DND-41 (cell line): ENCODE measurements around the gene TTLL8.

ENCODE experiments used
- CTCF ChIP-seq: IDR thresholded peaks from 2 replicates; pipeline ENCODE4 v1.5.1; 2012; ENCODE audit warnings: borderline replicate concordance, low read length, moderate library complexity, mild to moderate bottlenecking; ENCODE audit not compliant: poor library complexity, severe bottlenecking; ENCODE audit errors: extremely low read depth
- EZH2 ChIP-seq: IDR thresholded peaks from 3 replicates; pipeline ENCODE4 v1.6.1; 2012; ENCODE audit warnings: borderline replicate concordance, low read depth, mild to moderate bottlenecking, moderate library complexity, low read length, inconsistent platforms; ENCODE audit not compliant: severe bottlenecking

DNA sequence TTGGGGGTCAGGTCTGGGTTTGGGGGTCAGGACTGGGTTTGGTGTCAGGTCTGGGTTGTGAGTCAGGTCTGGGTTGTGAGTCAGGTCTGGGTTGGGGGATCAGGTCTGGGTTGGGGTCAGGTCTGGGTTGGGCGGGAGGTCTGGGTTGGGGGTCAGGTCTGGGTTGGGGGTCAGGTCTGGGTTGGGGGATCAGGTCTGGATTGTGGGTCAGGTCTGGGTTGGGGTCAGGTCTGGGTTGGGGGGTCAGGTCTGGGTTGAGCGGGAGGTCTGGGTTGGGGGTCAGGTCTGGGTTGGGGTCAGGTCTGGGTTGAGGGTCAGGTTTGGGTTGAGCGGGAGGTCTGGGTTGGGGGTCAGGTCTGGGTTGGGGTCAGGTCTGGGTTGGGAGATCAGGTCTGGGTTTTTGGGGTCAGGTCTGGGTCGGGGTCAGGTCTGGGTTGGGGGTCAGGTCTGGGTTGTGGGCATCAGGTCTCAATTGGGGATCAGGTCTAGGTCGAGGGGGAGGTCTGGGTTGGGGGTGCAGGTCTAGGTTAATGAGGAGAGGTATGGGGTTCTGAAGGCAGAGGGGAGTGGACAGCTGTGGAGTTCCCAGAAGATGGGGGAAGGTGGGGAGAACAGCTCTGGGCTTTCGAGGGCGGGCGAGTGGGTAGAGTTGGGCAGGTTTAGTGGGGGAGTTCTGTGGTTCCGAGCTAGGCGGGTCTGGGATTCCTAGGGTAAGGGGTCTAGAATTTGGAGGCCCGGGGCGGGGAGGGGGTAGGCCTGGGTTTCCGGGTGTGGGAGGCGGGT lies 629 bp downstream of the TTLL8 start:
- TF ChIP-seq CTCF: no peak
- no peak for TF ChIP-seq EZH2
